ENCODE results near the gene TMEM121B. TPM values are rescaled to one million over a fixed set of nuclear protein-coding genes. Genes with fewer than 3 reads are reported as not detected.

TMEM121B gene
- polyA plus RNA-seq, 3 donors = 1.4 to 3.2 (median 1.9) TPM

- peak; percentile 20 for TF ChIP-seq CTCF (IDR thresholded peaks at IDR 0.05)
- Histone ChIP-seq H3K27ac (ENCODE audit: low read depth in 1 of 2, low read length in 2 of 2) (peak overlapping the region; percentile 75 to 85), H3K4me3 (replicated peaks in 1 of 3; ENCODE audit: low read depth in 2 of 3, low read length in 3 of 3) (peak overlapping the region in 2 of 3 experiments; percentile 1 to 65), H3K4me2 (replicated peaks; ENCODE audit: extremely low read depth, low read length, poor library complexity, severe bottlenecking) (peak overlapping the region; percentile 79), H3K4me1 (ENCODE audit: control insufficient read depth in 1 of 2, insufficient read depth in 2 of 2, low read length in 2 of 2) (peaks cover 99 to 100% of the 10 kb centered on the region in 2 donors), H3K36me3 (replicated peaks in 1 of 2; ENCODE audit: control insufficient read depth in 1 of 2, insufficient read depth in 2 of 2, low read length in 2 of 2) (peaks cover 85 to 92% of the 10 kb centered on the region in 2 donors), H3K9ac (ENCODE audit: insufficient read depth, low read length, poor library complexity, severe bottlenecking) (peak overlapping the region; percentile 16), H3K9me3 (replicated peaks in 1 of 2; ENCODE audit: control insufficient read depth in 1 of 2, insufficient read depth in 1 of 2, low read length in 2 of 2) (no peaks in the 10 kb centered on the region), H2AFZ (ENCODE audit: insufficient read depth, low read depth, low read length, poor library complexity, severe bottlenecking) (no peak overlapping the region), H4K20me1 (ENCODE audit: insufficient read depth, low read length) (peaks cover 80% of the 10 kb centered on the region), H3K79me2 (ENCODE audit: insufficient read depth, low read length) (peaks cover 81% of the 10 kb centered on the region), H3K27me3 (ENCODE audit: control insufficient read depth in 2 of 2, insufficient read depth in 2 of 2, low read length in 2 of 2) (no peaks in the 10 kb centered on the region)
- H3K27ac Mint-ChIP-seq = peak overlapping the region; percentile 93 to 98 (median 96)
- H3K4me3 Mint-ChIP-seq = peak overlapping the region; percentile 72 to 83
- peaks cover 69 to 90% of the 10 kb centered on the region in 2 donors for H3K36me3 Mint-ChIP-seq
- peaks cover 85% of the 10 kb centered on the region for H3K4me1 Mint-ChIP-seq
- peak; percentile 33 to 51 (median 44) for DNase-seq
- H3K9me3 Mint-ChIP-seq = peaks cover 0 to 1% (median 0%) of the 10 kb centered on the region in 7 donors
- intact Hi-C loops (cut with micrococcal nuclease) = loop anchor here (1.0 to 10.0 kb wide), 6 partner anchors 9 to 669 kb away; partner anchors contain the start of genes HDHD5 (in 2 of the 2), BID (in 1 of the 2) and TMEM121B (in 1 of the 2)
- H3K27me3 Mint-ChIP-seq (ENCODE audit: low read depth in 3 of 3) = peaks cover 0 to 2% (median 0%) of the 10 kb centered on the region in 3 donors
- WGBS (ENCODE audit: insufficient coverage) = 100% methylated on average over 1 of the region's 12 CpGs
Observed at GRCh38 chr22:17106161-17106784, 14.9 kb downstream of the TMEM121B start.

- DNase-seq = peak in 1 of 3 donors; percentile 3
Observed at GRCh38 chr22:17105143-17106129, 15.7 kb downstream of the TMEM121B start.

More at GRCh38 chr22:17105143-17106129, 15.7 kb downstream of the TMEM121B start:
- peaks cover 86 to 92% of the 10 kb centered on the region in 2 donors for H3K36me3 ChIP-seq (replicated peaks in 1 of 2; ENCODE audit: control insufficient read depth in 1 of 2, insufficient read depth in 2 of 2, low read length in 2 of 2)
- intact Hi-C loops (cut with micrococcal nuclease) = loop anchor here (1.0 to 10.0 kb wide), 6 partner anchors 10 to 669 kb away; partner anchors contain the start of genes HDHD5 (in 2 of the 2), BID (in 1 of the 2) and TMEM121B (in 1 of the 2)
- peaks cover 99 to 100% of the 10 kb centered on the region in 2 donors for H3K4me1 ChIP-seq (ENCODE audit: control insufficient read depth in 1 of 2, insufficient read depth in 2 of 2, low read length in 2 of 2)
- H4K20me1 ChIP-seq (ENCODE audit: insufficient read depth, low read length) = peaks cover 80% of the 10 kb centered on the region
- peaks cover 0 to 2% (median 0%) of the 10 kb centered on the region in 7 donors for H3K9me3 Mint-ChIP-seq
- H3K4me1 Mint-ChIP-seq = peaks cover 85% of the 10 kb centered on the region
- H3K4me3 Mint-ChIP-seq = peak overlapping the region; percentile 72 to 83
- H3K79me2 ChIP-seq (ENCODE audit: insufficient read depth, low read length) = peaks cover 81% of the 10 kb centered on the region
- H3K9me3 ChIP-seq (replicated peaks in 1 of 2; ENCODE audit: control insufficient read depth in 1 of 2, insufficient read depth in 1 of 2, low read length in 2 of 2) = no peaks in the 10 kb centered on the region
- peaks cover 70 to 90% of the 10 kb centered on the region in 2 donors for H3K36me3 Mint-ChIP-seq
- peak overlapping the region; percentile 93 to 98 (median 96) for H3K27ac Mint-ChIP-seq
- peak overlapping the region in 1 of 3 experiments; percentile 65 for H3K4me3 ChIP-seq (replicated peaks in 1 of 3; ENCODE audit: low read depth in 2 of 3, low read length in 3 of 3)
- no peak overlapping the region for H3K9ac ChIP-seq (ENCODE audit: insufficient read depth, low read length, poor library complexity, severe bottlenecking)
- H2AFZ ChIP-seq (ENCODE audit: insufficient read depth, low read depth, low read length, poor library complexity, severe bottlenecking) = no peak overlapping the region
- H3K27me3 Mint-ChIP-seq (ENCODE audit: low read depth in 3 of 3) = peaks cover 0 to 2% (median 0%) of the 10 kb centered on the region in 3 donors
- peak overlapping the region; percentile 75 to 85 for H3K27ac ChIP-seq (ENCODE audit: low read depth in 1 of 2, low read length in 2 of 2)
- WGBS (ENCODE audit: insufficient coverage) = 81% methylated on average over 17 of the region's 22 CpGs
- TF ChIP-seq CTCF (IDR thresholded peaks at IDR 0.05) = no peak
- H3K27me3 ChIP-seq (ENCODE audit: control insufficient read depth in 2 of 2, insufficient read depth in 2 of 2, low read length in 2 of 2) = no peaks in the 10 kb centered on the region
- H3K4me2 ChIP-seq (replicated peaks; ENCODE audit: extremely low read depth, low read length, poor library complexity, severe bottlenecking) = peak overlapping the region; percentile 79

Data from CD14-positive monocyte (primary cell).